ENCODE data around the gene OR1N1. TPM values are rescaled to one million over a fixed set of nuclear protein-coding genes. Genes with fewer than 3 reads are reported as not detected.
A peak's percentile ranks its signal among the peaks of the same experiment; 100 is the strongest.

Gene OR1N1
- total RNA-seq, 1 donor from 2014 or later, result not detected

GRCh38 chr9:122506964-122507363, 20.1 kb downstream of the OR1N1 start:
- TF ChIP-seq CTCF (IDR thresholded peaks at IDR 0.05), result no peak
- no peak for DNase-seq (ENCODE audit: low spot score)
- Mint-ChIP-seq H3K27me3 (ENCODE audit: low read depth) (peaks cover 39% of the 10 kb centered on the region), H3K4me3 (ENCODE audit: unreplicated experiment) (no peak overlapping the region), H3K9me3 (ENCODE audit: low read depth) (no peaks in the 10 kb centered on the region), H3K4me1 (ENCODE audit: low read depth) (no peaks in the 10 kb centered on the region), H3K36me3 (ENCODE audit: low read depth) (no peaks in the 10 kb centered on the region), H3K27ac (ENCODE audit: unreplicated experiment) (no peak overlapping the region)

DNA sequence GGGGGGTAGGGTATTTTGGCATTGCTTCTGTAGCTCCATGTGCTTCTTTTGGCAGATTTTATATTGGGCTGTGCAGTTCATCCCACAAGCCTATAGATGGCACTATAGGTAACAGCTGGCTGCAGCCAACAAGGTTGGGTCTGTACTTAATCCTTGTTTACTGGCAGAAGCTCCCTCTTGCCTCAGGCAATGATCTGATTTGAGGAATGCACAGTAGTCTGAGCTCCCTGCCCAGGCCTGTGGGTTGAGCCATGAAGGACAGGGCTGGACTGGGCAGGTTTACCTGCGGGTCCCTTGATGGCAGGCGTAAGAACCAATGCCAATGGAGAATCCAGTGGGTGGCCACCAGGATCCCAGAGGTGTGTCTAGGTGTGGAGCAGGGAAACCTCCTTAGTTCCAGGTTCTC, 28.2 kb downstream of the OR1N1 start:
- H3K4me1 Mint-ChIP-seq (ENCODE audit: low read depth), result no peaks in the 10 kb centered on the region
- no peak overlapping the region for H3K4me3 Mint-ChIP-seq (ENCODE audit: unreplicated experiment)
- no peaks in the 10 kb centered on the region for H3K36me3 Mint-ChIP-seq (ENCODE audit: low read depth)
- H3K27ac Mint-ChIP-seq (ENCODE audit: unreplicated experiment), result no peak overlapping the region
- peaks cover 31% of the 10 kb centered on the region for H3K27me3 Mint-ChIP-seq (ENCODE audit: low read depth)
- peak; percentile 75 for TF ChIP-seq CTCF (IDR thresholded peaks at IDR 0.05)
- peaks cover 14% of the 10 kb centered on the region for H3K9me3 Mint-ChIP-seq (ENCODE audit: low read depth)
- DNase-seq (ENCODE audit: low spot score), result no peak

DNA sequence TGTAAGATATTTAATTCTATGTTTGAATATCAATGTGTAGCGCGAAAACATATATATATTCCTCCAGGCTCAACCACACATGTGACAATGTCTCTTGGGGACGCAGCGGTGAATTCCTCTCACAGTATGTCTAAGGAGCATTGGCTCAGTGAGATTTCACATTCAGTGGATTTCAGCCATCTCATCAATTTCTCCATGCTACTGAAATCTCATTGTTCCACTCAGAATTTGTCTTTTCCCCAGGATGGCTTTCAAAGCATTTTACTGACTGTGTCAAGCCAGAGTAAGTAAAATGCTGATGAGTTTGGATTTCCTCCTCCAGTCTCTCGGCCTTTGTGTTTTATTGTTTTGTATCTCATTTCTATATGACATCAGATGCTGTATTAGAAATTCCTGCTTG, 48.0 kb downstream of the OR1N1 start:
- H3K27me3 Mint-ChIP-seq (ENCODE audit: low read depth), result peaks cover 54% of the 10 kb centered on the region

DNA sequence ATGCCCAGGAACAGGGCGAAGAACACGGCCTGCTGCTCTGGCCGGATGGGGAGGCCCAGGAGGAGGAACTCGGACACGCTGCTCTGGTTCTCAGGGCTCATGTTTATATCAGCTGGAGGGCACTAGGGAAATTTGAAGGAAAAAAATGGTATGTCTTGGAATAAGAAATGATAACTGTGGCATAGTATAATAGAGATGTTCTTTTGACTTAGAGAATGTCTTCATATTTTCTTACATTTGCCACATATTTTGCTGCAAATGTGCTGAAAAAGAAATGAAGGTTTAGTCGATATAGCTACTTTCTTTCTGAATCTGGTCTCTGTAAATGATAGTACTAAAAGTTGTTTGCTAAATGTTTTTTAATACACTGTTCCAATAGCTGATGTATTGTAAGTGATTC, 49.3 kb downstream of the OR1N1 start, which contains the start of gene OR1J1:
Gene OR1J1 (minus strand): TSS at position 101 of the 400 bp plus-strand sequence. CDS start 0 bp downstream, at position 101.
- no peak within 1 kb of the TSS for H3K27ac Mint-ChIP-seq (ENCODE audit: unreplicated experiment)
- DNase-seq (ENCODE audit: low spot score), result no peak
- TF ChIP-seq CTCF (IDR thresholded peaks at IDR 0.05), result no peak
- H3K4me1 Mint-ChIP-seq (ENCODE audit: low read depth), result no peaks in the 10 kb centered on the region
- peaks cover 64% of the 10 kb centered on the region for H3K27me3 Mint-ChIP-seq (ENCODE audit: low read depth)
- H3K4me3 Mint-ChIP-seq (ENCODE audit: unreplicated experiment), result no peak within 1 kb of the TSS
- H3K36me3 Mint-ChIP-seq (ENCODE audit: low read depth), result no peaks in the 10 kb centered on the region
- H3K9me3 Mint-ChIP-seq (ENCODE audit: low read depth), result no peaks in the 10 kb centered on the region

More for the DNA sequence above, 48.0 kb downstream of the OR1N1 start:
- no peaks in the 10 kb centered on the region for H3K4me1 Mint-ChIP-seq (ENCODE audit: low read depth)
- no peak for DNase-seq (ENCODE audit: low spot score)
- H3K4me3 Mint-ChIP-seq (ENCODE audit: unreplicated experiment), result no peak overlapping the region
- H3K36me3 Mint-ChIP-seq (ENCODE audit: low read depth), result no peaks in the 10 kb centered on the region
- no peaks in the 10 kb centered on the region for H3K9me3 Mint-ChIP-seq (ENCODE audit: low read depth)
- TF ChIP-seq CTCF (IDR thresholded peaks at IDR 0.05), result no peak
- H3K27ac Mint-ChIP-seq (ENCODE audit: unreplicated experiment), result no peak overlapping the region

DNA sequence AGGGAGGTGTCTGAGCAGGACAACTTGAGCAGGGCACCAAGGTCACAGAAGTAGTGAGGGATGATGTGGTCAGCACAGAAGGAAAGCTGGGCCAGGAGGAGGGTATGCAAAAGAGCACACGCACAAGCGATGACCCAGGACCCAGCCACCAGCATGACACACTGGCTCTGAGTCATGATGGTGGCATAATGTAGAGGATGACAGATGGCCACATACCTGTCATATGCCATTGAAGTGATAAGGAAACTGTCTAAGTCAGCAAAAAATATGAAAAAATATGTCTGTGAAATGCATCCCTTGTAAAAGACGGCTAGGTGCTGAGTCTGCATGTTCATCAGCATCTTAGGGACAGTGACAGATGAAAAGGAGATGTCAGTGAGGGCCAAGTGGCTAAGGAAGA, 49.7 kb downstream of the OR1N1 start:
- no peak for DNase-seq (ENCODE audit: low spot score)
- no peaks in the 10 kb centered on the region for H3K36me3 Mint-ChIP-seq (ENCODE audit: low read depth)
- no peaks in the 10 kb centered on the region for H3K9me3 Mint-ChIP-seq (ENCODE audit: low read depth)
- peaks cover 64% of the 10 kb centered on the region for H3K27me3 Mint-ChIP-seq (ENCODE audit: low read depth)
- TF ChIP-seq CTCF (IDR thresholded peaks at IDR 0.05), result no peak
- no peaks in the 10 kb centered on the region for H3K4me1 Mint-ChIP-seq (ENCODE audit: low read depth)
- H3K27ac Mint-ChIP-seq (ENCODE audit: unreplicated experiment), result no peak overlapping the region
- no peak overlapping the region for H3K4me3 Mint-ChIP-seq (ENCODE audit: unreplicated experiment)

Other genes starting within 250 kb of the OR1N1 start
- gene PTGS1, start 156.3 kb downstream of the OR1N1 start, total RNA-seq, result 0.59 to 2.7 TPM (median 0.97 TPM) in 3 replicates
- gene OR1J1, start 49.4 kb downstream of the OR1N1 start, total RNA-seq, result not detected in 3 replicates
- not detected in 3 replicates for gene OR1J2, start 16.5 kb downstream of the OR1N1 start, total RNA-seq
- not detected in 3 replicates for gene OR1J4, start 8.2 kb downstream of the OR1N1 start, total RNA-seq
- gene OR1N2, start 25.8 kb upstream of the OR1N1 start, total RNA-seq, result not detected in 3 replicates
- gene OR1L8, start 56.1 kb upstream of the OR1N1 start, total RNA-seq, result not detected in 3 replicates
- gene OR1Q1, start 87.4 kb upstream of the OR1N1 start, total RNA-seq, result not detected in 3 replicates
- not detected in 3 replicates for gene OR1B1, start 130.3 kb upstream of the OR1N1 start, total RNA-seq
- not detected in 3 replicates for gene OR1L1, start 134.4 kb upstream of the OR1N1 start, total RNA-seq
- gene OR1L3, start 147.8 kb upstream of the OR1N1 start, total RNA-seq, result not detected in 3 replicates
- gene OR1L4, start 196.7 kb upstream of the OR1N1 start, total RNA-seq, result not detected in 3 replicates
- gene OR1L6, start 215.0 kb upstream of the OR1N1 start, total RNA-seq, result not detected in 3 replicates

Data from chondrocyte (in vitro differentiated cells).